GM18502 (cell line): ENCODE measurements around the gene MBP.

Experiments
- ATAC-seq: cut with Tn5 transposase; IDR thresholded peaks from one replicate; pipeline ENCODE4 v1.9.1; 2021; ENCODE audit warnings: mild to moderate bottlenecking; ENCODE audit not compliant: unreplicated experiment, poor library complexity

The MBP gene

GRCh38 chr18:77069931-77070330 is 62.7 kb downstream of the MBP start:
- ATAC-seq, result no peak

DNA sequence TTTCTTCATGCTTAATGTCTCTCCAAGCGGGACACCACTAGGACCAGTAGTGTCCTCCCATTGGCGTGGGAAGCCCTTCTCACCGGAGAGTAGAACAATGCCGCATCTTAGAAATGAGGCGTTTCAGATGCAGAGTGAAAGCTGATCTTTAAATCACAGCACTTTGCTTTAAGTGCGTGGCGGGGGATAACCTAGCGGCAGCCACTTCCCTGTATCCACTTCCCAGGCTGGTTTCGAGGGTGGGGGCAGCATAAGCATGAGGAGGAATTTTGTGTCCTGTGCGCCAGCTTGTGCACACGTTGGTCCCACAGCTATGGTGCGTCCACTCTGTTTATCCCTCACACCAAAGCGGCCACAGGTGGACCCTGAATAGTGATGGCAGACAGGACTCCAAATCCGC is 63.1 kb downstream of the MBP start:
- no peak for ATAC-seq

DNA sequence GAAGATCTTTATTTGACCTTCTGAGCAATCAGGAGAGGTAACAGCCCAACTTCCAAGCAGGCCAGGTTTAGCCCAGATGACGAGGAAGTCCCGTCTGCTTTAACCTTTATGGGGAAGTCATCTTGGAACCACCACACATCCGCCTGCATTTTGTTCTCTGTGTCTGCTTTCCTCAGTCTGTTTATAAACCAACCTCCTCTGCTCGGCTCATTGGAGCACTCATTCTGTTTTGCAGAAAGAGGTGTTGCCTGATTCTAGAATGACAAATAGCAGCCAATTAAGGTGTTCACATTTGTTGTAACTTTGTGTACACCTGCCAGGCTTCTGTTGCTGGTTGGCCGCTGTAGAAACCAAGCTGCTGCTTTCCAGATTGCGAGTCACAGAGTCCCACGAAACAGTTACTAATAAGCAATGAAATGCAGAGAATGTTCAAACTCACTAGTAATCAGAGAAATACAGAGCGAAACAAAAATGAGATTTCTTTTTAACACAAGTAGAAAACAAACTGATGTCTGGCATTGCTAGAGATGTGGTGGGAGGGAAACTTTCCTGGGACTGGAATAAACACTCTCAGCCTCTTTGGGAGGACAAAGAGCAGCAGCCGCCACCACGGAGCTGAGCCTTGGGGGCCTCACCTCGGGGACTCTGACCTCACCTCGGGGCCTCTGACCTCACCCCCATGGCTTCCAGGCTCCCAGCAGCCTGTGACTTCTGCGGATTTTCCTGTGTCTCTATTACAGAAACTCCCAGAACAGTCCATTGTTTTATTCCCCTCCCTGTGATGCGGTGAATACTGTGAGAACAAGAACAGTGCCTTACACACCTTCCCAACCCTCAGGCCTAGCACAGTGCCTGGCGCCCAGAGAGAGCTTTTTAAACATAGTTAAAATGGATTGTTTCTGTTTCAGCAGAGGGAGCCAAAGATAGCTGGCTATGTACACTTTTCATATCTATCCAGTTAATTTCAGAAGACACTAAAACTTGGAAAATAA is 64.0 kb downstream of the MBP start:
- ATAC-seq, result peak; percentile 26

DNA sequence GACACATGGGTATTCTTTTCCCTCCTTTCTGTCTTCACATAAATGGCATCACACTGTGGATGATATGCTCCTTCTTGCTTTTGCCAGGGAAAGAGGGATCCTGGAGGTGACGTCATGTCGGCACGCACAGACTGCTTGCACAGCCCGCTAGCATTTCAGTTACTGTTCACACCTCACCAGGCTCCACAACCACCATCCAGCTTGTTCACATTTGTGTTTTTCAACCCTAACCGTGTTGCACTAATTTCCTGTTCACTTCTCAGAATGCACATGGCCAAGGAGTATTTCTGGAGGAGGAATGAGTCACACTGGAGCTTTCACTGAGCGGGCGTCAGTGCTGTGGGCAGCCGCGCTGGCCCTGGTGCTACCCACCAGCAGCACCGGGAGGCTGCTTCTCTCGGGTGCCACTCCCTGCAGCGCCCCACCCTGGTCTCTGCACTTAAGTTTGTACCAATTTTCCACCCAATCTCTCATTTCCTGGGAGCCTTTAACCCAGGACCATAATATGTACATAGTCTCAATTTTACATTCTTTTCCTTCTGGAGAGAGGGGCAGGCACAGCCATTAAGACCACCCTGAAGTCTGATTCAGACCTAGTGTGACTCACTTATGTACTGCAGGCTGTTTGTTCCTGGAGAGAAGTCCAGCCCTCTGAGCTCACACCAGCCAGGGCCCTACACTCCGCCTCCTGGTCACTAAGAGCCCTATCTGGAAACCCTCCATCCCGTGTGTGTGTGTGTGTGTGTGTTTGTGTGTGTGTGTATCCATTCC is 65.1 kb downstream of the MBP start:
- peak; percentile 47 for ATAC-seq

- ATAC-seq, result no peak
Measured at GRCh38 chr18:77066689-77067088, 65.9 kb downstream of the MBP start.

GRCh38 chr18:77066101-77066500 is 66.5 kb downstream of the MBP start:
- ATAC-seq, result no peak

DNA sequence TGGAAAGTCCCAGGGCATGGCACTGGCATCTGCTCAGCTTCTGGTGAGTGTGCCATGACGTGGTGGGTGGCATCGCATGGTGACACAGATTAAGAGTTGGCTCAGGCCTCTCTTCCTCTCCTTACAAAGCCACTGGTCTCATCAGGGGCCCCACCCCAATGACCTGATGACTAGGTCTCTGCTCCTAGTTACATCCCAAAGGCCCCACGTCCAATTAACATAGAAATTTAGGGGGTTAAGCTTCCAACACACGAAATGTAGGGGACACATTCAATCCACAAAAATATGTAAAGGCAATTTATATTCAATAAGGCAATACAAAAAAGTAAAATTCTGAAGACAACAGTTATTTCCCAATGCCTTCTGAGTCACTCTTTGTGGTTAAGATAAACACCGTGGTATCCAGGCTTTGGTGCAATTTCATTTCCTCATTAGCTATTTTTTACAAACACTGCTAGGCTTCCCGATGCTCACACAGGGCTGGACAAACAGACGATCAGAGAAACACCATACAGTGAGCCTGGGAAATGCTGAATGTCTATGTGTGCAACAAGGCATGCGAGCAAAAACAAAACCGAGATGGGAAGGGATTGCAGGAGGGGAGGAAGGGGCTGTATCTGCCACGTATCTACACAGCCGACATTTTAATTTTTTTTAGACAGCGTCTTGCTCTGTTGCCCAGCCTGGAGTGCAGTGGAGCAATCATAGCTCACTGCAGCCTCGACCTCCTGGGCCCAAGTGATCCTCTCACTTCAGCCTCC is 67.2 kb downstream of the MBP start:
- peak; percentile 34 for ATAC-seq

DNA sequence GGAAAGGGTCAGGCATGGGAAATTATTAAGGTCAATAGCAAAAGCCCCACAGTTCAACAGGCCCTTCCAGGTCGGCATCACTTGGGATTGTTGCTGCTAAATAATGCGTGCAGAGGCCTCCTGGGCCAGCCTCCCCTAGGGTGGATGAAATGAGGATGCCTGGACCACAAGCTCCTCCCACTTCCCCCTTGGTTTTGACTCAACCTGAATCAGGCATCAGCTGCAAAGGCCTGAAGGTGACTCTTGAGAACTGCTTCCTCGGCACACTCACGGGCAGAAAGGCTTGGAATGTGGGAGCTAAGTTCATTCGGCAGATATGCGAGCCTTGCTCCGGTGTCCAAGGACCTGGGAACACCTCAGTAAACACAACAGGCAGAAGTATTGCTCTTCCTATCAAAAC is 69.3 kb downstream of the MBP start:
- ATAC-seq, result peak; percentile 45

- peak; percentile 50 for ATAC-seq
Measured at GRCh38 chr18:77062518-77063003, 70.0 kb downstream of the MBP start.

- peak; percentile 32 for ATAC-seq
Measured at GRCh38 chr18:77061946-77062517, 70.6 kb downstream of the MBP start.

- no peak for ATAC-seq
Measured at GRCh38 chr18:77061281-77061945, 71.2 kb downstream of the MBP start.

DNA sequence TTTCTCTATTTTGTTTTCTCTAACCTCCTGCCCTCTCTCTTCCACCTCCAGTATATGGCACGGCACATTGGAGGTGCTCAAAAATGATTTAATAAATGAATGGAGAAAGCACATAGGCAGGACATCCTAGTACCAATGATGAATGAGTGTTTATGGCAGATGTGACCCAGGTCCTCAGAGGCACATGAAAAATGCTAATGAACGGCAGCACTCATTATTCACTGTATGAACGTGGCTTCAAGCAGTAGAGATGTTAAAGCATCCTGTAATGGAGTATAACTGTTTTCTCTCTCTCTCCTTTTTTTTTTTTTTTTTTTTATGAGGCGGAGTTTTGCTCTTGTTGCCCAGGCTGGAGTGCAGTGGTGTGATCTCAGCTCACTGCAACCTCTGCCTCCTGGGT is 72.4 kb downstream of the MBP start:
- ATAC-seq, result no peak

DNA sequence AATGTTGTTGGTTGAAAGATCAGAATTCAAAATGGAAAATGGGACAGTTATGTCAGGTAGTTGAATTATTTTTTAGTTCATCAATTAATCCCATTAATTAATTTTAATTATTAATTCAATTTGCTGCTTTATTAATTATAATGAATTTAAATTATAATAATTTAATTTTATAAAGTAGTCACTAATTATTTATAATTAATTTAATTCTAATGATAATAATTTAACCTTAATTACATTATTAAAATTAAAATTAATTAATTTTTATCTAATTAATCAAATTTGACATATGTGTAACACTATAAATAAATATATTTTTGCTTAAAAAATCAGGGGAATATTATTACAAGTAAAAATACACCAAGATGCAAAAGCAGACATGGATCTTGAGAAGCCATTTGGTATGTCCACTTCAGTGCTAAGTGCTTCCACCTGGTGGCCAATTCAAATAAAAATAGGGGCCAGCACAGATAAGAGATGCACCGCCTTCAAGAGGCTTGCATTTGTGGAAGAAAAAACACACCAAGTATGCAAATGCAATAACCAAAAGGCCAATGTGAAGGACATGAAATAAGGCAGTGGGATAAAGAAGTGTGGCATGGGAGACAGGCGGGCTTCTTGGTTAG is 73.2 kb downstream of the MBP start:
- ATAC-seq, result no peak

DNA sequence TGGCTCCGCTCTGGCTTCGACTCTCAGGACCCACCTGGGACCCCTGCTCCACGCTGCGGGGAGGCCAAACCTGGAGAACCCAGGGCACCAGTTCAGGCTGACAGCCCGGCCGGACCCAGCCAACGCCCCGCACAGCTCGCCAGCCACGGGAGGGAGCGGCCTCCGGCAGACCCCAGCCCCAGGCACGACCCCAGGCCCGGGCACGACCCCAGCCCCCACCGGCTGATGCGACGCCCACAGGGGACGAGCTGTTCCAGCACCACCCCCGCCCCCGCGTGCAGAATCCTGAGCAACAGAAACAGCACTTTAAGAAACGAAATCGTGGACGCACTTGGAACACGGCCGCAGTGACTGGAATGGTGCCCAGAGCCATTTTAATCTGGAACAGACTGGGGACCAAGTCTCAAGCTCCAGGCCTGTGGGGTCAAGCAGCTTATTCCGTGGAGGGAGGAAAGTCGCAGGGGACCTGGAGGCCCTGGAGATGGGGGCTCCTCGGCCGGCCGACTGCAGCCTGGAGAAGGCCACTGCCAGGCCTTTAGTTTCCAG is 74.2 kb downstream of the MBP start:
- ATAC-seq, result no peak

GRCh38 chr18:77057006-77057395 is 75.6 kb downstream of the MBP start:
- ATAC-seq, result no peak

DNA sequence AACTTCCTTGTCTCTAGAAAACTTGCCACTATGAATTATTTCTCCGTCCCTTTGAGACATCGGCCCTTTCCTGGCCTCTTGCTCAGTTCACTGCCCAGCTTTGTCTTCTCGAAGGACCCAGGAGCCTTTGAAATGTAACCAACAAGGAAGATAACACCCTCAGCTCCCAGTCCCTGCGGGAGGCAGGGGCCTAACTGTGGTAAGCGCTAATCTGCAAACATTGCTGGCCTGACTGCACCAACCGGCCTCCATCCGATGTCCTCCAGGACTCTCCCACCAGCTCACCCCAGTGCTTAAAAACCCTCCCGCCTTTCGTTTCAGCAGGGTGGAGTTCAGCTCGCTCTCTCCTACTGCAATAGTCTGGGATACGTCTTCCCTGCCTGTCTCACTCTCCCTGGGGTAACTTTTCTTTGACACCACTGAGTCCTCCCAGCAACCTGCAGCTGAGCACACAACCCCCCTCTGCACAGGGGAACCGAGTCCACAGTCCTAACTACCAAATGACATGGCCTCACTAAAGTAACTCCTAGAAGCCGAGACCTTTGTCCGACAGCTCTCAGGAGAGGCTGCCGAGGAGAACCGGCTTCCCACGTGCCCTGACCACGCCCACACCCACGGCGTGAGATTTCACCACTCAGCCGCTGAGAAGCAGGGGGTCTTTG is 76.1 kb downstream of the MBP start:
- ATAC-seq, result no peak

DNA sequence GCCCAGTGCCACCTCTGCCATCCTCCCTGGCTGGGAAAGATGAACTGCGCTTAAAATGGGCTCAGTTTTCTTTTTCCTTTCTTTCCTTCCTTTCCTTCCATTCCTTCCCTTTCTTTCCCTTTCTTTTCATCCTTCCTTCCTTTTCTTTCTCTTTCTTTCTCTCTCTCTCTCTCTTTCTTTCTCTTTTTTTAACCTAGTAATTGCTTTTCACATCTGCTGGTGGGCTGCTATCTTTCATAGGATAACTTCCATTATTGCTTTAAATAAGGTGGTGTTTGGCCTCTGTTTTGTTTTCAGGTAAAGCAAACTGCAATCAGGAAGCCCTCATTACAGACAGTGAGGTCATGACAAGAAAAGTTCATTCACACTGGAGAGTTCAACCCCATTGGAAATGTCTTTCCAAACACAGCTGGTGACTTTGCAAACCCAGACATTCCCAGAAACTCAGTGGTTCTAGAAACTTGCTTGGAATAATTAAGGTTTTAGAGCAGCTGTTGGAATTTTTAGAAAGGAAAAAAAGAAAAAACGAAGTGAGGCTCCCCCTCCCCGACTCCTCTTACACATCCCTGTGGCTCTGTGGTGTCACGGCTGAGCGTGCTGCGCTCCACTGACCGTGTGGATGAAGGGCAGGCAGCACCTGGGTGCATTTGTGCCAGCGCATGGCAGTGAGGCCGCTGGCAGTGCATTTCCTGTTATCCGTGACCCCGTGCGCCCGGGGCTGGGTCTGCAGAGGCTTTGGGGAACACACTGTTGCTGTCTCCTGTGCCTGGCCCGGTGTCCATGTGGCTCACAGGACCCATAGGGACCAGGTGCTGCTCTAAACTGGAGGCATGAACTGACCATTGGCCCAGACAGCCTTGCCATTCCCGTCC is 76.9 kb downstream of the MBP start:
- ATAC-seq, result no peak
